Endothelial cell of umbilical vein (primary cell): Measurements from ENCODE around the gene GADL1. TPM values are rescaled to one million over a fixed set of nuclear protein-coding genes. Genes with fewer than 3 reads are reported as not detected.

Experiments used
- BruUV-seq: library from RNA; stranded (reverse); fragments of 400-500 nt; replicated peaks from 2 replicates; lab custom pipeline; 2021; lab: Mats Ljungman, UMichigan
- CTCF ChIA-PET: fragments of 300-600, 350-600 bp; sonication (Branson Sonifier 250); formaldehyde crosslinking; loops from one replicate; lab custom pipeline; 2021; ENCODE audit warnings: antibody characterized with exemption, inconsistent platforms; lab: Charles Lee
- POLR2A ChIA-PET: fragments of 300-600, 350-600 bp; sonication (Branson Sonifier 250); formaldehyde crosslinking; loops from one replicate; lab custom pipeline; 2021; ENCODE audit warnings: antibody characterized with exemption, inconsistent platforms; lab: Charles Lee
- DNase-seq: peaks from one replicate; pipeline ENCODE4 v3.0.0-alpha.2; 2011; ENCODE audit warnings: low read depth, low spot score
- FAIRE-seq: peaks from 2 replicates; lab custom pipeline; 2011; peaks lifted over from hg19 to GRCh38; lab: Jason Lieb, UNC
- H2AFZ ChIP-seq: 2 replicates; pipeline ENCODE4 v1.6.0; 2012; ENCODE audit warnings: low read depth, low read length, control low read depth, inconsistent platforms
- H3K27ac ChIP-seq: 2 replicates; pipeline ENCODE4 v1.5.1; 2011; ENCODE audit warnings: low read depth, mild to moderate bottlenecking, control low read depth, low read length, moderate library complexity; ENCODE audit not compliant: insufficient read depth
- H3K27me3 ChIP-seq, 2 experiments: 2 replicates each; pipeline versions ENCODE4 v1.6.0 to v1.6.1; 2011; ENCODE audit warnings: low read length in 2 of 2, mixed read lengths in 1 of 2; ENCODE audit not compliant: control insufficient read depth in 2 of 2, insufficient read depth in 2 of 2
- H3K36me3 ChIP-seq, 2 experiments: 2 replicates in 1 of 2; 3 replicates in 1 of 2; pipeline ENCODE4 v1.5.1; 2011; ENCODE audit warnings: low read length in 2 of 2, mild to moderate bottlenecking in 1 of 2, moderate library complexity in 1 of 2; ENCODE audit not compliant: control insufficient read depth in 2 of 2, insufficient read depth in 2 of 2; ENCODE audit errors: extremely low read depth in 1 of 2
- H3K4me1 ChIP-seq: 3 replicates; pipeline ENCODE4 v1.5.1; 2011; ENCODE audit warnings: mild to moderate bottlenecking, low read length; ENCODE audit not compliant: control insufficient read depth, insufficient read depth; ENCODE audit errors: extremely low read depth
- H3K4me2 ChIP-seq: 2 replicates; pipeline ENCODE4 v1.6.1; 2011; ENCODE audit warnings: low read length, control low read depth, mixed read lengths; ENCODE audit not compliant: insufficient read depth
- H3K4me3 ChIP-seq, 3 experiments: fragments of 200-600 bp in 1 of 3; sonication (generic), shearing (Covaris generic) in 1 of 3; replicated peaks in 1 of 3; 2 replicates each; pipeline ENCODE4 v1.5.1; 2011 to 2016; ENCODE audit warnings: control low read depth in 3 of 3, low read length in 3 of 3, mild to moderate bottlenecking in 2 of 3, inconsistent platforms in 1 of 3, low read depth in 1 of 3, moderate library complexity in 1 of 3; ENCODE audit not compliant: insufficient read depth in 1 of 3
- H3K79me2 ChIP-seq: 2 replicates; pipeline ENCODE4 v1.6.0; 2012; ENCODE audit warnings: low read length, inconsistent platforms; ENCODE audit not compliant: control insufficient read depth, insufficient read depth
- H3K9ac ChIP-seq: replicated peaks from 2 replicates; pipeline ENCODE3; 2011; ENCODE audit warnings: low read length, control low read depth; ENCODE audit not compliant: insufficient read depth; ENCODE audit errors: extremely low read depth
- H3K9me1 ChIP-seq: replicated peaks from 3 replicates; pipeline ENCODE4 v1.6.0; 2011; ENCODE audit warnings: mild to moderate bottlenecking, low read length; ENCODE audit not compliant: control insufficient read depth, insufficient read depth; ENCODE audit errors: extremely low read depth
- H3K9me3 ChIP-seq: replicated peaks from 2 replicates; pipeline ENCODE4 v1.5.1; 2012; ENCODE audit warnings: low read length, inconsistent platforms; ENCODE audit not compliant: control insufficient read depth, insufficient read depth
- H4K20me1 ChIP-seq: replicated peaks from 2 replicates; pipeline ENCODE3; 2011; ENCODE audit warnings: mild to moderate bottlenecking, low read length; ENCODE audit not compliant: control insufficient read depth, insufficient read depth; ENCODE audit errors: extremely low read depth
- EZH2 ChIP-seq: IDR thresholded peaks from 2 replicates; pipeline ENCODE4 v1.6.1; 2012; ENCODE audit warnings: borderline replicate concordance, low read depth, mild to moderate bottlenecking, moderate library complexity, low read length, inconsistent platforms; ENCODE audit not compliant: severe bottlenecking
- FOS ChIP-seq: IDR thresholded peaks from 2 replicates; pipeline ENCODE4 v1.6.1; 2011; ENCODE audit warnings: mild to moderate bottlenecking, low read length, moderate library complexity, borderline replicate concordance; ENCODE audit not compliant: insufficient read depth
- GATA2 ChIP-seq: IDR thresholded peaks from 2 replicates; pipeline ENCODE4 v1.7.0; 2011; ENCODE audit warnings: low read depth, mild to moderate bottlenecking, moderate library complexity, mixed read lengths, low read length; ENCODE audit not compliant: insufficient read length, insufficient read depth
- JUN ChIP-seq: IDR thresholded peaks from 2 replicates; pipeline ENCODE4 v1.6.1; 2011; ENCODE audit warnings: borderline replicate concordance, low read depth; ENCODE audit not compliant: insufficient read length, insufficient read depth
- MAX ChIP-seq: IDR thresholded peaks from 2 replicates; pipeline ENCODE4 v1.6.1; 2011; ENCODE audit not compliant: insufficient read depth, insufficient read length
- MYC ChIP-seq: IDR thresholded peaks from one replicate; pipeline ENCODE4 v1.6.1; 2011; ENCODE audit warnings: mild to moderate bottlenecking, low read depth, low read length
- POLR2A ChIP-seq: IDR thresholded peaks from 2 replicates; pipeline ENCODE4 v1.6.1; 2012; ENCODE audit warnings: low read depth, mild to moderate bottlenecking, control low read depth, low read length
- dilution Hi-C: fragments of 300-500 bp; cut with MboI; formaldehyde crosslinking; loops from one replicate; pipeline ENCODE4 v1.15.0; 2019; ENCODE audit warnings: low sequenced_read_pairs; ENCODE audit not compliant: extremely low pct_ligation_motif_present
- intact Hi-C: fragments of 100-400 bp; cut with micrococcal nuclease; formaldehyde crosslinking; loops from one replicate; pipeline ENCODE4 v1.10.0; 2022
- polyA plus RNA-seq, 4 experiments: library from polyadenylated mRNA; depleted of rRNA in 3 of 4; stranded (reverse) in 3 of 4; unstranded in 1 of 4; fragments of >200 nt; gene quantifications; 2 replicates each; pipeline versions ENCODE4 v1.2.1 to v1.2.3, GENCODE V29; 2011 to 2012; ENCODE audit warnings: missing spikeins in 1 of 4
- total RNA-seq: library from RNA; stranded (reverse); gene quantifications from 2 replicates; pipeline ENCODE4 v1.2.3, GENCODE V29; 2021

The GADL1 gene
- total and polyA plus RNA-seq, 2 donors (not counting 3 experiments of a cell fraction or from before 2014, with no cell fraction given): not detected

- Histone ChIP-seq H3K79me2 (no peaks in the 10 kb centered on the region), H3K4me3 (no peak overlapping the region), H3K36me3 (no peaks in the 10 kb centered on the region), H3K9ac (no peak overlapping the region), H3K9me3 (no peaks in the 10 kb centered on the region), H4K20me1 (no peaks in the 10 kb centered on the region), H3K4me2 (peak overlapping the region; percentile 16), H3K27me3 (no peaks in the 10 kb centered on the region), H2AFZ (no peak overlapping the region), H3K27ac (no peak overlapping the region), H3K4me1 (peaks cover 33% of the 10 kb centered on the region), H3K9me1 (no peaks in the 10 kb centered on the region)
- TF ChIP-seq FOS (peak; percentile 83), JUN (peak; percentile 47), GATA2 (no peak)
- DNase-seq (no peak), FAIRE-seq (peak; percentile 47)
- dilution Hi-C loops (no loop called here), intact Hi-C loops (no loop called here)
- BruUV-seq: no TSS peak
- ChIA-PET POLR2A (no interaction called here), CTCF (interaction anchor here (1.6 kb wide), 1 partner anchor 15 kb away, joined by 4 read pairs; no protein-coding TSS in a partner anchor)
Measured at GRCh38 chr3:30708472-30708871, 186.0 kb downstream of the GADL1 start.

- dilution Hi-C loops (no loop called here), intact Hi-C loops (no loop called here)
- H3K9me1 ChIP-seq: no peaks in the 10 kb centered on the region
- no peak overlapping the region for H3K9ac ChIP-seq
- TSS peak; percentile 78 for BruUV-seq
- H3K9me3 ChIP-seq: no peaks in the 10 kb centered on the region
- FAIRE-seq (peak; percentile 31), DNase-seq (no peak)
- H3K79me2 ChIP-seq: no peaks in the 10 kb centered on the region
- TF ChIP-seq POLR2A (peak; percentile 17), FOS (no peak), EZH2 (no peak), MYC (no peak), GATA2 (no peak), MAX (no peak)
- no peak overlapping the region for H3K4me2 ChIP-seq
- H3K36me3 ChIP-seq: no peaks in the 10 kb centered on the region
- H2AFZ ChIP-seq: no peak overlapping the region
- CTCF ChIA-PET: interaction anchor here (0.8 to 1.6 kb wide), 3 partner anchors 13 to 44 kb away, joined by 3 to 4 read pairs (median 3); no protein-coding TSS in a partner anchor
- H3K4me3 ChIP-seq: no peak overlapping the region
- no peaks in the 10 kb centered on the region for H3K27me3 ChIP-seq
- peaks cover 27% of the 10 kb centered on the region for H3K4me1 ChIP-seq
- no peak overlapping the region for H3K27ac ChIP-seq
- POLR2A ChIA-PET: no interaction called here
- H4K20me1 ChIP-seq: no peaks in the 10 kb centered on the region
Measured at GRCh38 chr3:30707825-30708224, 186.6 kb downstream of the GADL1 start.
